HG03135 (cell line): ENCODE measurements around the gene CFDP1.
A peak's percentile ranks its signal among the peaks of the same experiment; 100 is the strongest.

ENCODE experiments used
- ATAC-seq: cut with Tn5 transposase; IDR thresholded peaks from one replicate; pipeline ENCODE4 v1.9.1; 2021; ENCODE audit warnings: mild to moderate bottlenecking, moderate library complexity; ENCODE audit not compliant: unreplicated experiment

The CFDP1 gene

GRCh38 chr16:75415169-75415905 is 18.0 kb downstream of the CFDP1 start:
- no peak for ATAC-seq

GRCh38 chr16:75413951-75414350 is 19.4 kb downstream of the CFDP1 start:
- ATAC-seq = no peak

GRCh38 chr16:75406943-75407342 is 26.4 kb downstream of the CFDP1 start:
- ATAC-seq = no peak

GRCh38 chr16:75402821-75403475 is 30.4 kb downstream of the CFDP1 start:
- ATAC-seq = no peak

DNA sequence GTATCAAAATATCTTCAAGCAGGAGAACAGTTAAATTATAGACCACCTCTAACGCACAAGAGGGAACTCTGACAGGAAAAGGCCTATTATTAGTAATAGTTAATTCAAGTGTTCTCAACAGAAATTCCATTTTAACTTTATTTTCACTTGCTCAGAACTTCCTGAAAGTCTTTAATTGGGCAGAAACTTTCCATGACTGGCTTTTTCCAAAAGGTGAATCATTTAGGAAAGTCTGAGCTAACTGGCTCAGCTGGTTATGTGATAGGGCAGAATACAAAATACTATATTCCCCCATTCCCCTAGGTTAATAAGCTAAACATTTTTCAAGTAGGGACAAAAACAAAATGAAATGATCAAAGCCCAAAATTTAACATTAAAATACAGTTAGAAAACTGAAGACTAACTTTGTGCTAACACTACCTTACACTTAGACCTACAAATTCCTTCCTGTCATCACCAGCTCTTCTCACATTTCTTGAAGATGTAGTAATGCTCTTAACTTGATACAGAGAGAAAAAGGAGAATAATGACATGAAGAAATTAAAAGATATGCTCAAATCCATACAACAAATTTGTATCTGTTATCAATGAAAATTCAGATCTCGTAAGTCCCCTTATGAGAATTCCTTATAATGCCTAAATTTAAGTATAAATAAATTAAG is 31.0 kb downstream of the CFDP1 start:
- ATAC-seq = no peak

- no peak for ATAC-seq
Measured at GRCh38 chr16:75401691-75402090, 31.6 kb downstream of the CFDP1 start.

- ATAC-seq = no peak
Measured at GRCh38 chr16:75398333-75398732, 35.0 kb downstream of the CFDP1 start.

GRCh38 chr16:75394941-75395340 is 38.4 kb downstream of the CFDP1 start:
- ATAC-seq = no peak

GRCh38 chr16:75392906-75393305 is 40.4 kb downstream of the CFDP1 start:
- no peak for ATAC-seq

DNA sequence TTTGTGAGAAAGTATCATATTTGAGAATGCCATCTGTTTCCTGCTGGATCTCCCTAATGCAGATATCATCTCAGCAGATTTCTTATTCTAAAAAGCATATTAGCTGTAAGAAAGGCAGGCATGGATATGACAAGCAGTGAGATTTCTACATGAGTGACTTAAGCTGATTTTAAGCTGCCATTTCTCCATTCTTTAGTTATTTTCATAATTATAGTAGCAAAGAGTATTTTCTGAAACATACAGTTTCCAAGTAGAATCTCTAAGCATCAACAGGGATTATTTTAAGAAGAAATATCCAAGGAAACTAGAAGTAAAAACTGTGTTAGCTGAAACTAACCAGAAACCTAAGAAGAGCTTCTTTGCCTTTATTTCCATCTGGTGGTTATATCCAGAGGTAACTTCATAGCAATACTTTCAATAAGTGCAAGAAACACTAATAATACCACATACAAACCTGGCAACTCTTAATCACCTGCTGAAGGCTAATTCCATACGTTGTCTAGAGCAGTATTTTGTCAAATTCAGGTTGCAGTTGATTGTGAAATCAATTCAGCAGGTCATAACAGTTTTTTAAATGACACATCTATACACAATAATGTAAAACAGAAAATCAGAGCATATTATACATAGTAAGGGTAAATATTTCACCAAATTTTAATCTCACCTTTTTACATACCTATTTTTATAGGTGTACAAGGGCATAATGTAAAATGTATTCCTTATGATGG is 42.2 kb downstream of the CFDP1 start:
- ATAC-seq = no peak

- ATAC-seq = no peak
Measured at GRCh38 chr16:75389096-75389690, 44.1 kb downstream of the CFDP1 start.

GRCh38 chr16:75387951-75388350 is 45.4 kb downstream of the CFDP1 start:
- no peak for ATAC-seq

- no peak for ATAC-seq
Measured at GRCh38 chr16:75385507-75386152, 47.7 kb downstream of the CFDP1 start.

DNA sequence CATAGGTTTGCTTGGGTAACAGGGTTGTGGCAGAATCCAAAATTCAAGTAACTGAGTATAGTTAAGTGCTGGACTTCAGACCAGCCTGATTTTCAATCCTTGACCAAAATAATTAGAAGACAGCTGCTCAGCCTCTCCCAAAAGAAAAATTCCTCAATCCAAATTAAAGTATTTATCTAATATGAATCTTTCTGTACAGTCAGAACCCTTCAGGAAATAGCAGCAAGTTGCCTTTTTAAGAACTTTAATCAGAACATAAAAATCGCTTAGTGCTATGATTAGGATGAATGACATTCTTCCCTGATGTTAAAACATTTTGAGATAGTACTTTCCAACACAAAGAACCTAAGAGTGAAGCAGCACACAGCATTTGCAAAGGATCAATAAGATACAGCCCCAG is 50.2 kb downstream of the CFDP1 start:
- no peak for ATAC-seq

GRCh38 chr16:75382611-75383010 is 50.7 kb downstream of the CFDP1 start:
- ATAC-seq = no peak

GRCh38 chr16:75380870-75381269 is 52.4 kb downstream of the CFDP1 start:
- no peak for ATAC-seq

DNA sequence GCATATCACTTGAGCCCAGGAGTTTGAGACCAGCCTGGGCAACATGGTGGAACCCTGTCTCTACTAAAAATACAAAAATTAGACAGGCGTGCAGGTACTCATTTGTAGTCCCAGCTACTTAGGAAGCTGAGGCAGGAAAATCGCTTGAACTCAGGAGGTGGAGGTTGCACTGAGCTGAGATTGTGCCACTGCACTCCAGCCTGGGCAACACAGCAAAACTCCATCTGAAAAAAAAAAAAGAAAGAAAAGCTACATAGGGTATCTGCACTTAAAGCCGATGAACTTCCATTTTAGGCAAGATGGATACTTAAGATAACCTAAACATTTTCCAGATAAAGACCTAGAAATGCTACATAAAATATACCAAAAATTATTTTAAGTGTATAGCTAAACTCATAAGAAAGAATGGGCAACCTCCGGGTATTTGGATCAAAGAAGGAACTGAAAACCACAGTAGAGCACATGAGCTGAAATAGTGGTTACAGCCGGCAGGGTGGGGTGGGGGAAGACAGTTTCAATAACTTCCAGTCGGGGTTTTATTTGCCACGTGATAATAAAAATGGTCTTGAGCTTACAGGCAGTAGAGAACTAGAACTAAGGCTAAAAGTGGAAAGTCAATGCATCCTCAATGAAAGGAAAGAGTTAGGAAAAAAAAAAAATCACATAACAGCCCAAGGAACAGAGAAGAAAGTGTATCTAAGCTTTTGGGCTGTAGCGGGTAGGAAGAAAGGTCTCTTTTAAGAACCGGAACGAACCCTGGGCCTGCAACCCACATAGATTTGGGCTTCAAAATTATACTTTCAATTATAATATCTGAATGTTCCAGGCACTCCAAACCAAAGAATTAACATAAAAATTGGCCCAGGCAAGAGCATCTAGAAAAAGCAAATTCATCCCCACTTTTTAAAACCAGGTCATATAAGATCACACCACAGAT is 53.1 kb downstream of the CFDP1 start:
- peak; percentile 85 for ATAC-seq

- ATAC-seq = no peak
Measured at GRCh38 chr16:75379339-75379738, 54.0 kb downstream of the CFDP1 start.

- ATAC-seq = no peak
Measured at GRCh38 chr16:75378616-75379015, 54.7 kb downstream of the CFDP1 start.
